ENCODE data around the gene PEAK3.

The PEAK3 gene

DNA sequence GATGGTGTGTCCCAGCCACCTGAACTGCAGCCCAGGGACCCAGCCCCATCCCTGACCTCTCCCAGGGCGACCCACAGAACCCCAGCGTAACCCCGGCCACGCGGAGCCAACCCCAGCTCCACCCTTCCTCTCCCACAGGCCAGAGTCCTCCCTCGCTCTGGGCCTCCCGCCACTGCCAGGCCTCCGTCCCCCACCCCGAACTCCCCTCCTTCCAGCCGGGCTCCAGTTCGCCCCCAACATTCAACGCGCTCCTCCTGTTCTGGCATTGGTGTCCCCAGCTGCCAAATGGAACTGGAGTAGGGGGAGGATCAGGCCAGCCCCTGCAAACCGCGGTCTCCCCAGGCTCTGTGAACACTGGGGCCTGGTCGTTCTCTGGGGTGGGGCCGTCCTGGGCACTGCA, 18.6 kb upstream of the PEAK3 start:
- peaks cover 5% of the 10 kb centered on the region for H3K27me3 ChIP-seq (ENCODE audit: control insufficient read depth, insufficient read depth, low read length)
- no peak overlapping the region for H3K9ac ChIP-seq (ENCODE audit: low read depth, low read length)
- no peaks in the 10 kb centered on the region for H3K9me3 ChIP-seq (replicated peaks; ENCODE audit: low read length)
- H3K4me2 ChIP-seq (ENCODE audit: low read length): no peak overlapping the region
- no peaks in the 10 kb centered on the region for H3K36me3 ChIP-seq (ENCODE audit: insufficient read depth, low read length)
- no peak overlapping the region for H3K4me3 ChIP-seq (ENCODE audit: low read length)
- H3K4me1 ChIP-seq (ENCODE audit: control insufficient read depth, insufficient read depth, low read length): peaks cover 5% of the 10 kb centered on the region

DNA sequence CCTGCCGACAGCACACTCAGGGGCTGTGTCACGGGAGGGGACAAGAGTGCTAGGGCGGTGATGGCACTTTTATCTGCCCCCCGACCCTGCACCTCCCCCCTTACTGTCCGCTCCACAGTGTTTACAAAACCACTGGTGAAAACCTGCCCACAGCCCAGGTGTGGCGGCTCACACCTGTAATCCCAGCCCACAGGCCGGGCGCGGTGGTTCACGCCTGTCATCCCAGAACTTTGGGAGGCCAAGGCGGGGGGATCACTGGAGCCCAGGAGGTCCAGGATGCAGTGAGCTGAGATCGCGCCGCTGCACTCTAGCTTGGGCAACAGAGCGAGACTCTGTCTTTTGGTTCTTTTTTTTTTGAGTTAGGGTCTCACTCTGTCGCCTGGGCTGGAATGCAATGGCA, 14.2 kb upstream of the PEAK3 start:
- Histone ChIP-seq H3K36me3 (ENCODE audit: insufficient read depth, low read length) (no peaks in the 10 kb centered on the region), H3K9ac (ENCODE audit: low read depth, low read length) (no peak overlapping the region), H3K4me2 (ENCODE audit: low read length) (no peak overlapping the region), H3K27me3 (ENCODE audit: control insufficient read depth, insufficient read depth, low read length) (peaks cover 9% of the 10 kb centered on the region), H3K9me3 (replicated peaks; ENCODE audit: low read length) (no peaks in the 10 kb centered on the region), H3K4me1 (ENCODE audit: control insufficient read depth, insufficient read depth, low read length) (peaks cover 14% of the 10 kb centered on the region), H3K4me3 (ENCODE audit: low read length) (no peak overlapping the region)

DNA sequence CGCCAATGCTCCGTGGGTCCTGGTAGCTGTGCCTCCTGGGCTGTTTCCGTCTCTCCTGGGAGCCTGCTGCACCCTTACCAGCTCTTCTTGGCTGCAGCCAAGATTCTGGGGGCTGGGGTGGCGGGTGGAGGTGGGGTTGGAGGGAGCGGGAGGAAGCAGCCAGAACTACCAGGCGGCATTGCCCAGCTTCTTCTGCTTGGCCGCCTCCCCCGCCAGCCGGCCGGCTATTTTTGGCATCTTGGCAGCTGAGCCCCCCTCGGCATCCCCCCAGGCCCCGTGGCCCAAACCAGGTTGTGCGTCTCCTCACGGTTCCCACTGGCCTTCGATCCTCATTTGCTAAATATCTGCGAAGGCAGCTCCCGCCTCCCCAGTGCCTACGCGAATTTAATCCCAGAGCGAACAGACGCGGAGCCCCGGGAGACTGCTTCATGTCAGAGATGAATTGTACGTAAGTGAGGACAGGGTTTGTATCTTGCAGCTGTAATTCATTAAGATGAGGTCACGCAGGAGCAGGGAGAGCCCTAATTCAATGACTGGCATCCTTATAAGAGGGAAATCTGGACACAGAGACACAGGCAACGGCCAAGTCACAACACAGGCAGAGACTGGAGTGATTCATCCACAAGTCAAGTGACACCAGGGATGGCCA, 12.8 kb upstream of the PEAK3 start:
- Histone ChIP-seq H3K9ac (ENCODE audit: low read depth, low read length) (peak overlapping the region; percentile 1), H3K4me1 (ENCODE audit: control insufficient read depth, insufficient read depth, low read length) (peaks cover 22% of the 10 kb centered on the region), H3K36me3 (ENCODE audit: insufficient read depth, low read length) (no peaks in the 10 kb centered on the region)

DNA sequence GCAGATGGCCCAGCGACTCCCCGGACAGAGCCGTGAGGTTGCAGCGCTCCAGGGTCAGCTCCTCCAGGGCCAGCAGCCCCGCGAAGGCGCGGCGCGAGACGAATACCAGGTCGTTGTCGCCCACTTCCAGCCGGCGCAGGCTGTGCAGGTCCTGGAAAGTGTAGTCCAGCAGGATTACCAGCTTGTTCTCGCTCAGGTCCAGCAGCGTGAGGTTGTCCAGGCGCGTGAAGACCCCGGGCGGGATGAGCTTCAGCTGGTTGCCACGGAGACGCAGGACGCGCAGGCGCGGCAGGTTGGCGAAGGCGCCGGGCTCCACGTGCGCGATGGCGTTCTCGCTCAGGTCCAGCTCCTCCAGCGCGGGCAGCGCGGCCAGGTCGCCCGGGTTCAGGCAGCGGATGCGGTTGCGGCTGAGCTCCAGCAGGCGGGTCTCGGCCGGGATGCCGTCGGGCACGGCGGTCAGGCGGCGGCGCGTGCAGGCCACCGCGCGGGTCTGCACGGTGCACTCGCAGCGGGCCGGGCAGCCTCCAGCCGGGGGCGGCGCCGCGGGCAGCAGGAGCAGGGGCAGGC, 9.3 kb upstream of the PEAK3 start:
- peak overlapping the region; percentile 1 for H3K4me2 ChIP-seq (ENCODE audit: low read length)
- peaks cover 42% of the 10 kb centered on the region for H3K27me3 ChIP-seq (ENCODE audit: control insufficient read depth, insufficient read depth, low read length)
- no peak overlapping the region for H3K4me3 ChIP-seq (ENCODE audit: low read length)
- H3K9me3 ChIP-seq (replicated peaks; ENCODE audit: low read length): no peaks in the 10 kb centered on the region
- peaks cover 24% of the 10 kb centered on the region for H3K4me1 ChIP-seq (ENCODE audit: control insufficient read depth, insufficient read depth, low read length)
- no peak overlapping the region for H3K9ac ChIP-seq (ENCODE audit: low read depth, low read length)
- H3K36me3 ChIP-seq (ENCODE audit: insufficient read depth, low read length): no peaks in the 10 kb centered on the region

More for the DNA sequence above, 12.8 kb upstream of the PEAK3 start:
- H3K27me3 ChIP-seq (ENCODE audit: control insufficient read depth, insufficient read depth, low read length): peaks cover 22% of the 10 kb centered on the region
- no peaks in the 10 kb centered on the region for H3K9me3 ChIP-seq (replicated peaks; ENCODE audit: low read length)
- H3K4me3 ChIP-seq (ENCODE audit: low read length): no peak overlapping the region
- H3K4me2 ChIP-seq (ENCODE audit: low read length): peak overlapping the region; percentile 66

DNA sequence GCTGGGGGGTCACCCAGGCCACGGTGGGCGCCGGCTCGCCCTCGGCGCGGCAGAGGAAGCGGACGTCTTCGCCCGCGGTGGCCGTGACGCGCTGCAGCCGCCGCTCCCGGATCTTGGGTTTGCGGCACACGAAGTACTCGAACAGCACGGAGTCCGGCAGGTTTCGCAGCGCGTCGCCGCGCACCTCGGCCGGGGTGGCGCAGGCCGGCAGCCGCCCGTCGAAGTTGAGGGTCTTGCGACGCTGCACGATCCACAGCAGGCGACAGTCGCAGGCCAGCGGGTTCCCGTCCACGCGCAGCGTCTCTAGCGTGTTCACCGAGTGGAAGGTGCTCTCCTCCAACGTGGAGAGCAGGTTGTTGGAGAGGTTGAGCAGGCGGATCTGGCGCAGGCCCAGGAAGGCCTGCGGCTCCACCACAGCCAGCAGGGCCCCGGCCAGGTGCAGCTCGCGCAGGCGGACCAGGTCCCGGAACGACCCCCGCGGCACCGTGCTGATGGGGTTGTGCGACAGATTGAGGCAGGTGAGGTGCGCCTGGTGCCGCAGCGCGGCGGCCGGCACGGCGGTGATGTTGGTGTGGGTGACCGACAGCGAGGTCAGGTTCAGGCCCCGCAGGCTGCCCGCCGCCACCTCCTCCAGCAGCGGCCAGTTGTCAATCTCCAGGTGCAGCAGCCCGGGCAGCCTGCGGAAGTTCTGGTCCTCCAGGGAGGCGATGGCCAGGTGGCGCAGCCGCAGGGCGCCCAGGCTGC, 8.6 kb upstream of the PEAK3 start:
- H3K4me3 ChIP-seq (ENCODE audit: low read length): no peak overlapping the region

DNA sequence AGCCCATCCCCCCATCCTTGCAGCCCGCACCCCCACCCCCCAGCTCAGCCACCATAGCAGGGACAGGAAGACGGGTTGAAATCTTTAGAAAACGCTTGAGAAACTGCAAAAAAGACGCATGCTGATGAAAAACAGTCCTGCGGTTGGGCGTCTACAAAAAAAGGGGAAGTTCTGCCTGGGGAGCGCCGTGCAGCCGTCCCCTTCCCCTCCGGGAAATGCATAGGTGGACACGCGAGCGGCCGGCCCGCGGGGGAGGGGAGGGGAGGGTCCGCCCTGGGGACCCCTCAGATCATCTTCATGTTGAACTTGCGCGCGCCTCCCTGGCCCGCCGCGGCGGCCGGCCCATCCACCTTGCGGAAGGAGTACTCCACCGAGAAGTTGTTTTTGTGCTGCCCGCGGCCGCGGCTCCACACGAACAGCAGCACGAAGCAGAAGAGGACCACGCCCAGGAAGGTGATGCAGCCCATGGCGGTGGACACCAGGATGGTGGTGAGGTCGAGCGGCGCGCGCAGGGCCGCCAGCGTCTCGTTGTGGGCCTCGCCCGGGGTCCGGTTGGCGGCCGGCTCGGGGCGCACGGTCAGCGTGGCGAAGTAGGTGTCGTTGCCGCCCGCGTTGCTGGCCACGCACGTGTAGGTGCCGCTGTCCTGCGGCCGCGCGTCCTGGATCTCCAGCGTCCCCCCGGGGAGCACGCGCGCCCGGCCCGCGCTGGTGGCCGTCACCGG, 7.9 kb upstream of the PEAK3 start:
- Histone ChIP-seq H3K9me3 (replicated peaks; ENCODE audit: low read length) (no peaks in the 10 kb centered on the region), H3K4me3 (ENCODE audit: low read length) (no peak overlapping the region), H3K36me3 (ENCODE audit: insufficient read depth, low read length) (no peaks in the 10 kb centered on the region), H3K27me3 (ENCODE audit: control insufficient read depth, insufficient read depth, low read length) (peaks cover 42% of the 10 kb centered on the region), H3K9ac (ENCODE audit: low read depth, low read length) (no peak overlapping the region), H3K4me1 (ENCODE audit: control insufficient read depth, insufficient read depth, low read length) (peaks cover 21% of the 10 kb centered on the region), H3K4me2 (ENCODE audit: low read length) (peak overlapping the region; percentile 78)

More for the DNA sequence above, 8.6 kb upstream of the PEAK3 start:
- H3K27me3 ChIP-seq (ENCODE audit: control insufficient read depth, insufficient read depth, low read length): peaks cover 42% of the 10 kb centered on the region
- peak overlapping the region; percentile 78 for H3K4me2 ChIP-seq (ENCODE audit: low read length)
- H3K4me1 ChIP-seq (ENCODE audit: control insufficient read depth, insufficient read depth, low read length): peaks cover 24% of the 10 kb centered on the region
- H3K9me3 ChIP-seq (replicated peaks; ENCODE audit: low read length): no peaks in the 10 kb centered on the region
- no peak overlapping the region for H3K9ac ChIP-seq (ENCODE audit: low read depth, low read length)
- no peaks in the 10 kb centered on the region for H3K36me3 ChIP-seq (ENCODE audit: insufficient read depth, low read length)

DNA sequence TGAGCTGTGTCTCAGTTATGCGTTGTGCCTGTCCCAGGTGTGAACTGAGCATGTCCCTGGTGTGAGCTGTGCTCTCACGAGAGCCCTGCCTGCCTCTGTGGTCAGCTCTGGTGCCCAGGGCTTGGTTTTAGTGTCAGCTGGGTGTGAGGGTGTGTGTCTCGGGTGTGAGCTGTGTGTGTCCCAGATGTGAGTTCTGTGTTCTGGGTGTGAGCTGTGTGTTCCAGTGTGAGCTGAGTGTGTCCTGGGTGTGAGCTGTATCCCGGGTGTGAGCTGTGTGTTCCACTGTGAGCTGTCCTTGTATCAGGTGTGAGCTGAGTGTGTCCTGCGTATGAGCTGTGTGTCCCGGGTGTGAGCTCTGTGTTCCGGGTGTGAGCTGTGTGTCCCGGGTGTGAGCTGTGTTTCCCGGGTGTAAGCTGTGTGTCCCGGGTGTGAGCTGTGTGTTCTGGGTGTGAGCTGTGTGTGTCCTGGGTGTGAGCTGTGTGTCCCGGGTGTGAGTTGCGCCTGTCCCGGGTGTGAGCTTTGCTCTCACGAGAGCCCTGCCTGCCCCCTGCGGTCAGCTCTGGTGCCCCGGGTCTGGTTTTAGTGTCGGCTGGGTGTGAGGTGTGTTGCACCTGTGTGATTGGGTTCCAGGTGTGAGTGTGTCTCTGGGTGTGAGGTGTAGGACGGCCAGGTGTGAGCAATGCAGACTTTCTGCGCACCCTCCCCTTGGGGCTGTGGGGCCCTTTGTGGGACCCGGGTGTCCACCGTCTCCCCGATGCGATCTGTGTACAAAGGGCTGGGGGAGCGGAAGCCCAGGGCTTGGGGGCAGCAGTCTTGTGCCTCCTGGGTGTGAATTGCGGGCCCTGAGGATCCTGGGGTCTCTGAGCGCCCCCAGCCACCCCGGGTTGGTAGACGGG, 7.1 kb upstream of the PEAK3 start:
- Histone ChIP-seq H3K4me3 (ENCODE audit: low read length) (no peak overlapping the region), H3K9me3 (replicated peaks; ENCODE audit: low read length) (no peaks in the 10 kb centered on the region), H3K9ac (ENCODE audit: low read depth, low read length) (no peak overlapping the region), H3K4me2 (ENCODE audit: low read length) (no peak overlapping the region), H3K4me1 (ENCODE audit: control insufficient read depth, insufficient read depth, low read length) (peaks cover 12% of the 10 kb centered on the region), H3K36me3 (ENCODE audit: insufficient read depth, low read length) (no peaks in the 10 kb centered on the region), H3K27me3 (ENCODE audit: control insufficient read depth, insufficient read depth, low read length) (peaks cover 39% of the 10 kb centered on the region)

DNA sequence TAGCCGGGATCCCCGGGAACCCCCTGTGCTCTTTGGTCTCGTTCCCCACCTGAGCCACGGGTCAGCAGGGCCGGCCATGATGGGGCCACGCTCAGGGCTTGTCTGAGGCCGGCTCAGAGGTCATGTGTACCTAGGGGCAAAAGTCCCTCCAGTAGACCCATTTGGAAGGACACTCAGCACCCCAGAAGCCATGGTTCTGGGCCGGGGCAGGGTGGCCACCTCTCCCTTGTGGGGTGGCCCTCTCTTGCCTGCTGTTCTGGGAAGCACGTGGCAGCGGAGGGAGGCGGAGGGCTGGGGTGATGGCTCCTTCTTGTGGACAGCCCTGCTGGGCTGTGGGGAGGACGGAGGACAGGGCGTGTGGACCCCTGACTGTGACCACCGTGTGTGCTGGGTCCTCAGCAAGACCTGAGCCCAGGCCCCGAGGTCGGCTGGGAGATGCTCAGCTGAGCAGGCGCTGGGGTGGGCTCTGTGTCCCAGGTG, 6.4 kb upstream of the PEAK3 start:
- peaks cover 34% of the 10 kb centered on the region for H3K27me3 ChIP-seq (ENCODE audit: control insufficient read depth, insufficient read depth, low read length)

DNA sequence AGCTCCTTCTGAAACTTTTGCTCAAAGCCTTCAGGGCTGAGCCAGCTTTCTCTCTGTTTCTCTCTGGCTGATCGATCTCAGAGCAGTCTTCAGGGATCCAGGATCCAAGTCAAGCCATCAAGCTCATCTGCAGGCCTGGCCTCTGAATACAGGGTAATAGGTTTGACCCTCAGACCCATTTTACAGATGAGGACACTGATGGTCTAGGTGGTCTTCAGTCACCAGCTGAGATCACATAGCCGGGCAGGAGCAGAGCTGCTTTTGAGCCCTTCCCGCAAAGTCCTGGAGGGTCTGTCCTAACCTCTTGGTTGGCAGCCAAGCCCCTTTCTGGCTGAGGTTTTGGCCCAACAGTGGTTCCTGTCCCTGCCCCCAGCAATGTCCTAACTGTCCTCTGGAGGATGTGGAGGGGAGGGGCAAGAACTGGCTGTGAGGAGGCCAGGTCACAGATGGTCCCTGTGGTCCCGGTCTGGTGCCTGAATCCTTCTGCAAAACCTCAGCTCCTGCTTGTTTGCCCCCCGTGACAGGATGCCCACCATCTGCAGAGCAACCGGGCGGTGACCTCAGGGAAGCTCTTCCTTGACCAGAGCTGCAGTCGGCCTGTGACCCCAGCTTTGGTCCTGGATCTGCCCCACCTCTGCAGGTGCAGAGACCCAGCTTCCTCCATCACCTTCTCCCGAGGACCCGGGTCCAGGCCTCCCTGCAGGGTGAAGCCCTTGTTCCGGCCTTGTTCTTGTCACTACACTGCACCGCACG, 5.8 kb upstream of the PEAK3 start:
- no peak overlapping the region for H3K4me2 ChIP-seq (ENCODE audit: low read length)
- peaks cover 11% of the 10 kb centered on the region for H3K4me1 ChIP-seq (ENCODE audit: control insufficient read depth, insufficient read depth, low read length)
- H3K9ac ChIP-seq (ENCODE audit: low read depth, low read length): no peak overlapping the region
- H3K4me3 ChIP-seq (ENCODE audit: low read length): no peak overlapping the region
- H3K36me3 ChIP-seq (ENCODE audit: insufficient read depth, low read length): no peaks in the 10 kb centered on the region
- no peaks in the 10 kb centered on the region for H3K9me3 ChIP-seq (replicated peaks; ENCODE audit: low read length)
- peaks cover 34% of the 10 kb centered on the region for H3K27me3 ChIP-seq (ENCODE audit: control insufficient read depth, insufficient read depth, low read length)

More for the DNA sequence above, 6.4 kb upstream of the PEAK3 start:
- Histone ChIP-seq H3K4me1 (ENCODE audit: control insufficient read depth, insufficient read depth, low read length) (peaks cover 11% of the 10 kb centered on the region), H3K9me3 (replicated peaks; ENCODE audit: low read length) (no peaks in the 10 kb centered on the region), H3K4me3 (ENCODE audit: low read length) (no peak overlapping the region), H3K36me3 (ENCODE audit: insufficient read depth, low read length) (no peaks in the 10 kb centered on the region), H3K4me2 (ENCODE audit: low read length) (no peak overlapping the region), H3K9ac (ENCODE audit: low read depth, low read length) (no peak overlapping the region)

DNA sequence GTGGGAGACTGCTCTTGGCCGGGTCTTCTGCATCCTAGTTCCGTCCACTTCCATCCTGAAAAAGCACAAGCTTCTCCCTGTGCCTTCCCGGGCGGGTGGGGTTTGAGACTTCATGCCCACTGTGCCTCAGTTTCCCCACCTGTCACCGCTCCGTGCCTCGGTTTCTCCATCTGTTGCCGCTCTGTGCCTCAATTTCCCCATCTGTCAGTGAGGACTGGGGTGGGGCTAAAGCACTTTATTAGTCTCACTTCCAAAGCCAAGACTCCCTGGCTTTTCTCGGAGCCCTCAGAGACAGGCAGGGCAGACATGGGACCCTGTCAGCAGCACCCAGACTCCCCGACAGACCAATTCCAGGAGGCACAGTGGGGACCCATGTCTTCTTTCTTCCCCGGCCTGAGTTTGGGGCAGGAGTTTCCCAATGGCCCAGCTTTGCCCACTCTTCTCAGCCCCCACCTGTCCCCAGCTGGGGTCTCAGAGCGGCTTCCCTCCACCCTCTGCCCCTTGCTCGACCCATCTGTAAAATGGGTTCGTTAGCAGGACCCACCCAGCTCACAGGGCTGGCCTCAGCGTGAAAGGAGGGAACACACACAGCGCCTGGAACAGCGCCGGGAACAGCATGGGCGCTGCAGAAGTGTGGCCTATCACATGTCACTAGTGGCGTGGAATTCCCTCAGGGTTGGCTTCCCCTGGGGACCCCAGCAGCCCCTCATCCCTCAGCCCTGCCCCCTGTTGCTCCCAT, 4.6 kb upstream of the PEAK3 start:
- H3K27me3 ChIP-seq (ENCODE audit: control insufficient read depth, insufficient read depth, low read length): peaks cover 34% of the 10 kb centered on the region

More for the DNA sequence above, 4.6 kb upstream of the PEAK3 start:
- no peak overlapping the region for H3K9ac ChIP-seq (ENCODE audit: low read depth, low read length)
- no peaks in the 10 kb centered on the region for H3K9me3 ChIP-seq (replicated peaks; ENCODE audit: low read length)
- no peak overlapping the region for H3K4me2 ChIP-seq (ENCODE audit: low read length)
- no peaks in the 10 kb centered on the region for H3K36me3 ChIP-seq (ENCODE audit: insufficient read depth, low read length)
- H3K4me3 ChIP-seq (ENCODE audit: low read length): no peak overlapping the region
- peaks cover 19% of the 10 kb centered on the region for H3K4me1 ChIP-seq (ENCODE audit: control insufficient read depth, insufficient read depth, low read length)

All from skeletal muscle satellite cell (primary cell).